ENCODE measurements around the gene FBXO36.

FBXO36 gene, protein sequence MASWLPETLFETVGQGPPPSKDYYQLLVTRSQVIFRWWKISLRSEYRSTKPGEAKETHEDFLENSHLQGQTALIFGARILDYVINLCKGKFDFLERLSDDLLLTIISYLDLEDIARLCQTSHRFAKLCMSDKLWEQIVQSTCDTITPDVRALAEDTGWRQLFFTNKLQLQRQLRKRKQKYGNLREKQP

DNA sequence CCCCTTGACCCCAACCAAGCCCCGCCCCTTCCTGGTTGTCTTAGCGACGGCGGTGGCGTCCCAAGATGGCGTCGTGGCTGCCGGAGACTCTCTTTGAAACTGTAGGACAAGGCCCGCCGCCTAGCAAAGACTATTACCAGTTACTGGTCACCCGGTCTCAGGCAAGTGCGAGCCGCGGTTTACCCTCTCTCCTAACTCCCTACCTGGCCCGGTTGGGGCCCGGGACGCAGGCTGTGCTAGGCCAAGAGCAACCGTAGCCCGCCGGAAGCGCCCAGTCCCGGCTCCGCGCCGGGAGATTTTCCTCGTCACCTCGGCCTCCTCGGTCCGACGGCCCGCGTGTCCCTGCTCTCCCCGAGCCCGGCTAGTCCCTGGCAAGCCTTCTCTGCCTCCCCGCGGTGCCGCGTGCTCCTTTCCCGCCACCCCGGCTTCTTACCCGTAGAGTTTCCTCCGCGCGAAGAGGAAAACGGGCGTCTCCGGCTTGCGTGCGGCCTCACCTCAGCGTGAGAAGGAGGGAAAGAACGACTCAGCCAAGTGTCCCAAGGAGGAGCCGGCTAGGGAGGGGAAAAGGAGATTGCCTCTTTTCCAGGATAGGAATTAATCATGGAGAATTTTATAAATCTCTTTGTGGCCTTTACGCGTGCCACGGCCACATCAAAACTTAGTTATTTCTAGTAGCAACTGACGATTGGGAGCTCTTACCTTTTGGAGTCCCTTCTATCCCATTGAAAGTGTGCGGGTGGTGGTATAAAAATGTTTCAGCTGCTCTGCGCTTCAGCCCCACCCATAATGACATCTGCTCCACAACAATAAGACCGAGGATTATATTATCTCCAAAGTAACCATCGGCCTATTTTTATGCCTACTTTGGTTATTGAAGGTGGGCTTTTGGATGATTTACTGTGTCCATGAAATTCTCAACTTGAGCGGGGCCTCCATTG lies at the start of gene FBXO36:
TSS of gene FBXO36 (plus strand) at position 55 of the 938 bp plus-strand sequence. CDS start at position 66, 11 bp downstream.
- TF ChIP-seq, protein P1, sequence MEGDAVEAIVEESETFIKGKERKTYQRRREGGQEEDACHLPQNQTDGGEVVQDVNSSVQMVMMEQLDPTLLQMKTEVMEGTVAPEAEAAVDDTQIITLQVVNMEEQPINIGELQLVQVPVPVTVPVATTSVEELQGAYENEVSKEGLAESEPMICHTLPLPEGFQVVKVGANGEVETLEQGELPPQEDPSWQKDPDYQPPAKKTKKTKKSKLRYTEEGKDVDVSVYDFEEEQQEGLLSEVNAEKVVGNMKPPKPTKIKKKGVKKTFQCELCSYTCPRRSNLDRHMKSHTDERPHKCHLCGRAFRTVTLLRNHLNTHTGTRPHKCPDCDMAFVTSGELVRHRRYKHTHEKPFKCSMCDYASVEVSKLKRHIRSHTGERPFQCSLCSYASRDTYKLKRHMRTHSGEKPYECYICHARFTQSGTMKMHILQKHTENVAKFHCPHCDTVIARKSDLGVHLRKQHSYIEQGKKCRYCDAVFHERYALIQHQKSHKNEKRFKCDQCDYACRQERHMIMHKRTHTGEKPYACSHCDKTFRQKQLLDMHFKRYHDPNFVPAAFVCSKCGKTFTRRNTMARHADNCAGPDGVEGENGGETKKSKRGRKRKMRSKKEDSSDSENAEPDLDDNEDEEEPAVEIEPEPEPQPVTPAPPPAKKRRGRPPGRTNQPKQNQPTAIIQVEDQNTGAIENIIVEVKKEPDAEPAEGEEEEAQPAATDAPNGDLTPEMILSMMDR (IDR thresholded peaks at IDR 0.05; ENCODE audit: extremely low read depth, missing control alignments), result no peak
- peak; percentile 86 for DNase-seq (ENCODE audit: low spot score)

DNA sequence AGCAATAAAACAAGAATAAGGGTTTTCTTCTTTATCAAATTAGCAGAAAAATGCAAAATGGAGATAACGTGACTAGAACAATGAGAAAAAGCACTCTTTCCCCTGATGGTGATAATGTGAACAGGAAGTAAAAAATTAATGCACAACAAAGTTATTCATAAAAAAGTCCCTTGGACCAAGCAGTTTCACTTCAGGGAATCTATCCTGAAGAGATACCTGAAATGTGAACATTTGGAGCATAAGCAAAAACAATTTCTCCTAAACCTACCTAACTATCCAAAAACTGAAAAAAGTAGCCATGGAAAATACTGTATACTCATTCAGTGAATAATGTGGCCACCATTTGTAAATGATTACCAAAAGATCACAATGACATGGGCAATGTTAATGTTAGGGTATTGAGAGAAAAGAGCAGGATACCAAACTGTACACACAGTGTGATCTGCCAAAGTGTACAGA lies 49.2 kb upstream of the FBXO36 start:
- TF ChIP-seq, protein P1 (IDR thresholded peaks at IDR 0.05; ENCODE audit: extremely low read depth, missing control alignments), result no peak
- DNase-seq (ENCODE audit: low spot score), result no peak

DNA sequence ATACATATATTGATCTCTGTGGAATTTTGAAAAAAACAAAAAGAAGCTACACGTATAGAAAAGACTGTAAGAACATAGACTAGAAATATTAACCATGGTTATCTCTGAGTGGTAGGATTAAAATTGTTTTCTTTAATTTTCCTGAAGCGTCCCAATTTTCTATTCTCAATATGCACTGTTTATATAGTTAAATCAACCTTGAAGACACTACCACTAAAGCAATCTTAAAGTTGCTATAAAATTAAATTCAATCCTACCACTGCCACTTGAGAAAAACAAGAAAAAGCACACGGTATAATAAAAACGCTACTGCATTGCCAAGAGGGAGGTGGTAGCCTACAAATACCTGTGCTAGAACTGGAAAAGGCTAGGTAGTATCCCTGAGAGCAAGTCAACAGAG lies 47.7 kb upstream of the FBXO36 start:
- DNase-seq (ENCODE audit: low spot score), result no peak
- TF ChIP-seq, protein P1 (IDR thresholded peaks at IDR 0.05; ENCODE audit: extremely low read depth, missing control alignments), result no peak

DNA sequence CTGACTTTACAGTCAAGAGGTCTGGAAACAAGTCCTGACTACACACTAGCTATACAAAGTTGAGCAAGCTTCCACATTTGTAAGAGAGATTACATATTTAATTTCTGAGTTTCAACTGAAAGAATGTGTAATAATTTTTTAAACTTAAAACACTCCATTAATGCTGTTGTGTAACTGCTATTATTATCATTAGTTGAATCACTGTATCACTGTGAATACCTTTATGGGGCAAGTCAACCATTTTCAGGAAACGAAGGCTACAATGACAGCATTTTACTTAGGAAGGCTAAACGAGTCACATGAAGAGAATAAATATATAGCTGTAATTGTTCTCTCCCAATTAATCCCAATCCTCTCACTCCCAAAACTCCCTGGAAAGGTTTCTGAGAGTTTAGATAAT lies 46.8 kb upstream of the FBXO36 start:
- TF ChIP-seq, protein P1 (IDR thresholded peaks at IDR 0.05; ENCODE audit: extremely low read depth, missing control alignments), result no peak
- DNase-seq (ENCODE audit: low spot score), result no peak

DNA sequence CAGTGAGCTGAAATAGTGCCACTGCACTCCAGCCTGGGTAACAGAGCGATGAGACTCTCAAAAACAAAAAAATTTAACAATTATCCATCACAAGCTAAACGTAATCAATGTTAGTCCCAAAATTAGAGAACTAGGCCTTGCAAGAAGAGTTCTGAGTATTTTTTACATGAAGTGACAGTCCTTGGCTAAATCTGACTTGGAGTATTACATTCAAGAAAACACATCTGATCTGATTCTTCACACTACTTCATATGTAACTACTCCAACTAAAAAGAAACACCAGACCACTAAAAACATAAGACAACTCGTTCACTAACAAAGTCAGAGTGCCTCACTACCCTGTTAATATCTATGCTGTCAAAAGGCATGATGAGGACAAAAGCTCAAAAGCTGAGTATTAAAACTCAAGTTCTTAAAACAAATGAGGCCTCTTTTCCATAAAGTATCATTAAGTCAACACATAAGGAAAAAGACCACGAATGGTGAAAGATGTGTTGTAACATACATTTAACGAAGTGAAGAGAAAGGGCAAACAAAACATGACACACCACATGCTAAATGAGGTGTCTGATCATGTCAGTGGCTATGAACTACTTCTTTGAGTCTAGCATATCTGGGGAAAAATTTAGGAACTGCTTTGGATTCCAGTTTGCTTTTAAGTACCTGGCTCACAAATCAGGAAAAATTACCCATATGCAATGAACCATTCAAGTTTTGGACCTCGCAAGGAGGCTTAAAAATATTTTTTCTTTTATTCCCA lies 42.9 kb upstream of the FBXO36 start:
- TF ChIP-seq, protein P1 (IDR thresholded peaks at IDR 0.05; ENCODE audit: extremely low read depth, missing control alignments), result no peak
- DNase-seq (ENCODE audit: low spot score), result no peak

DNA sequence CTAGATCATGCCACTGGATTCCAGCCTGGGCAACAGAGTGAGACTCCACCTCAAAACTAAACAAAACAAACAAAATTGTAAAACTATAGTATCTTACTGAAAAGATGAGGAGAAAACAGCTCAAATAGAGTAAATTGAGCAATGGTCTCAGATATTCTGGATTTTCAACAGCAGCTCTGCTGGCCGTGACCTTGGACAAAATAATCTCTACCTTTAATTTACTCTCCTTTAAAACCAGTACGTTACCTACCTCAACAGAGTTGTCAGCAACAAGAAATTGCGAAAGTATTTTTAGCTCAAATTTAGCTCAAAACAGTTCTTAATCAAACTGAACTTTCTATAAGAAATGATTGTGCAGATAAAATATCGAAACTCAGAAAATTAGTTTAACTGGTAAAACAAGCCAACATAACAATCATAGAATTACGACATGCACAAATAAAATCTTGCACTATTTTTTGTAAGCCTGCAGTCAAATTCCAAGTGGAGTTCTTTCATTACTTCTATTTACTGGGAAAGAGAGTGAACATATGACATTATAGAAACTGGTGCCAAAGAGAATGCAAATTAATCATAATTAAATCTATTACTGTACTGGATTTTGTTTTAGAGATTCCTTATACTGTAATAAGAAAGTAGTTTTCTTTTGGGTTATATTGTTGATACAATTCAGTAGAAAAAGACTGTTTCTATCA lies 41.3 kb upstream of the FBXO36 start:
- DNase-seq (ENCODE audit: low spot score), result no peak
- TF ChIP-seq, protein P1 (IDR thresholded peaks at IDR 0.05; ENCODE audit: extremely low read depth, missing control alignments), result no peak

Measured in GM20000 (cell line).